IgD-negative memory B cell (primary cell): ENCODE data around the gene PATJ. TPM values are rescaled to one million over a fixed set of nuclear protein-coding genes. Genes with fewer than 3 reads are reported as not detected.
"Not testable (repeated sequence)": the region's sequence is repeated elsewhere in the genome, so short reads cannot be mapped to it uniquely, and the experiment has no call there.

Source experiments
- H3K27ac Mint-ChIP-seq, 3 donors: one replicate each; pipeline ENCODE4 v1.8.0; 2020 to 2022; ENCODE audit warnings: mild to moderate bottlenecking in 3 of 3, mixed read lengths in 3 of 3, moderate library complexity in 1 of 3
- H3K27me3 Mint-ChIP-seq: one replicate; pipeline ENCODE4 v1.8.0; 2021; ENCODE audit warnings: mixed read lengths
- H3K36me3 Mint-ChIP-seq: one replicate; pipeline ENCODE4 v1.8.0; 2020; ENCODE audit warnings: mild to moderate bottlenecking, mixed read lengths
- H3K4me1 Mint-ChIP-seq, 3 donors: one replicate each; pipeline ENCODE4 v1.8.0; 2020 to 2022; ENCODE audit warnings: mixed read lengths in 3 of 3, mild to moderate bottlenecking in 1 of 3
- H3K4me3 Mint-ChIP-seq, 4 donors: one replicate each; pipeline ENCODE4 v1.8.0; 2020 to 2022; ENCODE audit warnings: mild to moderate bottlenecking in 4 of 4, mixed read lengths in 4 of 4, moderate library complexity in 3 of 4
- H3K9me3 Mint-ChIP-seq, 3 donors: one replicate each; pipeline ENCODE4 v1.8.0; 2020 to 2021; ENCODE audit warnings: mixed read lengths in 3 of 3, mild to moderate bottlenecking in 1 of 3
- polyA plus RNA-seq: library from polyadenylated mRNA; unstranded; fragments of 300-500 nt; fragmentation: Illumina TruSeq; gene quantifications from one replicate; pipeline ENCODE4 v1.2.3, GENCODE V29; 2021

PATJ gene
- polyA plus RNA-seq, 1 donor from 2014 or later: 17.4 TPM

DNA sequence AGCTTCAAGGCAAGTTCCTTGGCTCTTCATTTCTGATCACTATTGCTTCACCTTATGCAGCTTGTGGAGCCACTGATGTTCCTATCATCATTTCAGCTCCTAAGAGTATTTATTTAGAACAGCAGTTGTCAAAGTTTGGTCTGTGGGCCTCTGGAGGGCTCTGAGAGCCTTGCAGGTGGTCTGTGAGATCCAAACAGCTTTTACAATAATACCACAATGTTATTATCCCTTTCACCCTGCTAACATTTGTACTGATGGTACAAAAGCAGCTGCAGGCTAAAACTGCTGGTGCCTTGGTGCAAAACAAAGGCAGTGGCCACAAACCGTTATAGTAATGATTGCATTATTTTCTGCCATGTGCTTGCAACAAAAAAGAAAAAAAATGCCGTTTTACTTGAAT lies 33.8 kb downstream of the PATJ start:
- Mint-ChIP-seq H3K4me3 (no peak overlapping the region), H3K27me3 (no peaks in the 10 kb centered on the region), H3K4me1 (peaks cover 0 to 1% (median 0%) of the 10 kb centered on the region in 3 donors), H3K27ac (no peak overlapping the region), H3K36me3 (peaks cover 8% of the 10 kb centered on the region), H3K9me3 (no peaks in the 10 kb centered on the region)

DNA sequence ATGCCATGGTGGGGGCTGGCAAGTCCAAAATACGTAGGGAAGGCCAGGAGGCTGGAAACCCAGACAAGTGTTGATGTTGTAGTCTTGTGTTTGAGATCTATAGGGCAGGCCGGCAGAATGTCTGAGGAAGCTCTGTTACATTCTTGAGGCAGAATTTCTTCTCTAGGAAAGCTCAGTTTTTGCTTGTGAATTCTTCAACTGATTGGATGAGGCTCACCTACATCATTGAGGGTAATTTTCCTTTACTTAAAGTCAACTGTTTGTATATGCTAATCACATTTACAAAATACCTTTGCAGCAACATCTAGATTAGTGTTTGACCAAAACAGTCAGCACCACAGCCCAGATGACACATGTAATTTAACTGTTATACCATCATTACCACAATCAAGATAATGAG lies 37.0 kb downstream of the PATJ start:
- peaks cover 0 to 1% (median 0%) of the 10 kb centered on the region in 3 donors for H3K4me1 Mint-ChIP-seq
- peaks cover 2% of the 10 kb centered on the region for H3K36me3 Mint-ChIP-seq
- no peak overlapping the region for H3K27ac Mint-ChIP-seq

GRCh38 chr1:61781151-61781550 lies 38.9 kb downstream of the PATJ start:
- Mint-ChIP-seq H3K27ac (no peak overlapping the region), H3K36me3 (peaks cover 3% of the 10 kb centered on the region), H3K9me3 (no peaks in the 10 kb centered on the region), H3K27me3 (no peaks in the 10 kb centered on the region), H3K4me1 (peaks cover 0 to 1% (median 0%) of the 10 kb centered on the region in 3 donors), H3K4me3 (no peak overlapping the region)

More for the DNA sequence above, 37.0 kb downstream of the PATJ start:
- H3K27me3 Mint-ChIP-seq: no peaks in the 10 kb centered on the region
- H3K9me3 Mint-ChIP-seq: no peaks in the 10 kb centered on the region
- H3K4me3 Mint-ChIP-seq: no peak overlapping the region

DNA sequence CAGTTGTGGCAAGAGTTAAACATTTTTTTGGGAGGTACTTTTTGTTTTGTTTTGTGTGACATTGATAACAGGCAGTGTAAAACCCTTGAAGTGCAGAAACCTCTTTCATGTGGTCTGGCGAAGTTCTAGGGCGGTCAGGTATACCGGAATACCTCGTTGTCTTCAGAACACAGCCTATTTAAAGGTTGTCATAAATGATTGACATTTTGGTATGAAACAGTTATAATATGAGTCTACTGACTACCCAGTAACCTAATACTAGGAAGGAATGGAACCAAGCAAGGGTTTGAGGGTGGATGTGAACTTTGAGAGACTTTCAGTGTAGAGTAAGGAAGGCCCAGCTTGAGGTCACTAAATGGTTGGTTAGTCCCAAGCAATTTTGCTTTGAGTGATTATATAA lies 40.5 kb downstream of the PATJ start:
- no peaks in the 10 kb centered on the region for H3K9me3 Mint-ChIP-seq
- H3K27ac Mint-ChIP-seq: no peak overlapping the region
- H3K36me3 Mint-ChIP-seq: peaks cover 7% of the 10 kb centered on the region
- H3K27me3 Mint-ChIP-seq: no peaks in the 10 kb centered on the region
- peaks cover 0 to 1% (median 0%) of the 10 kb centered on the region in 3 donors for H3K4me1 Mint-ChIP-seq
- H3K4me3 Mint-ChIP-seq: no peak overlapping the region

- Mint-ChIP-seq H3K27ac (no peak overlapping the region), H3K27me3 (no peaks in the 10 kb centered on the region), H3K4me1 (no peaks in the 10 kb centered on the region), H3K4me3 (no peak overlapping the region), H3K36me3 (peaks cover 11% of the 10 kb centered on the region), H3K9me3 (no peaks in the 10 kb centered on the region)
Measured at GRCh38 chr1:61784726-61785125, 42.4 kb downstream of the PATJ start.

DNA sequence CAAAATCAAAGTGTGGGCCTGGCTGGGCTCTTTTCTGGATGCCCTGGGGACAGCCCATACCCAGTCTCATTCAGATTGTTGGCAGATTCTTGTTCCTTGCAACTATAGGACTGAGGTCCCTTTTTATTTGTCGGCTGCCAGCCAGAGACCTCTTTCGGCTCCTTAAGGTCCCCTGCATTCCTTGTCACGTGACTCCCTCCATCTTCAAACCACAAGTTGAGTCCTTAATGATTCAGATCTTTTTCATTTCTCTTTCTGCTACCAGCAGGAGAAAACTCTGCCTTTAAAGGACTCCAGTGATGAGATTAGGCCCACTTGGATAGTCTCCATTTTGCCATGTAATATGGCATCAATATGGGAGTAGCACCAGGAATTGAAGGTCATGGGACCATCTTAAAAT lies 48.6 kb downstream of the PATJ start:
- Mint-ChIP-seq H3K36me3 (peaks cover 15% of the 10 kb centered on the region), H3K9me3 (no peaks in the 10 kb centered on the region), H3K4me3 (no peak overlapping the region), H3K27me3 (no peaks in the 10 kb centered on the region), H3K4me1 (no peaks in the 10 kb centered on the region), H3K27ac (peak overlapping the region in 1 of 3 donors; percentile 32)

- peaks cover 0 to 1% (median 0%) of the 10 kb centered on the region in 3 donors for H3K9me3 Mint-ChIP-seq
- peaks cover 0 to 4% (median 3%) of the 10 kb centered on the region in 3 donors for H3K4me1 Mint-ChIP-seq
- H3K27me3 Mint-ChIP-seq: no peaks in the 10 kb centered on the region
- peaks cover 28% of the 10 kb centered on the region for H3K36me3 Mint-ChIP-seq
- no peak overlapping the region for H3K4me3 Mint-ChIP-seq
- no peak overlapping the region for H3K27ac Mint-ChIP-seq
Measured at GRCh38 chr1:61797045-61797755, 54.9 kb downstream of the PATJ start.

DNA sequence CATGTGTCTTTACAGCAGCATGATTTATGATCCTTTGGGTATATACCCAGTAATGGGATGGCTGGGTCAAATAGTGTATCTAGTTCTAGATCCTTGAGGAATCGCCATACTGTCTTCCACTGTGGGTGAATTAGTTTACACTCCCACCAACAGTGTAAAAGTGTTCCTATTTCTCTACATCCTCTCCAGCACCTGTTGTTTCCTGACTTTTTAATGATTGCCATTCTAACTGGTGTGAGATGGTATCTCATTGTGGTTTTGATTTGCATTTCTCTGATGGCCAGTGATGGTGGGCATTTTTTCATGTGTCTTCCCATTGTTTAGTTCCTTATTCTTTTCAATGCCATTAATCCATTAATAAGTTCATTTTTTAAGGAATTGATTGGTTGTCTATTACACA lies 58.8 kb downstream of the PATJ start:
- not testable (repeated sequence) for H3K4me1 Mint-ChIP-seq, H3K4me3 Mint-ChIP-seq, H3K27ac Mint-ChIP-seq, H3K9me3 Mint-ChIP-seq, H3K27me3 Mint-ChIP-seq
- peaks cover 24% of the 10 kb centered on the region for H3K36me3 Mint-ChIP-seq

DNA sequence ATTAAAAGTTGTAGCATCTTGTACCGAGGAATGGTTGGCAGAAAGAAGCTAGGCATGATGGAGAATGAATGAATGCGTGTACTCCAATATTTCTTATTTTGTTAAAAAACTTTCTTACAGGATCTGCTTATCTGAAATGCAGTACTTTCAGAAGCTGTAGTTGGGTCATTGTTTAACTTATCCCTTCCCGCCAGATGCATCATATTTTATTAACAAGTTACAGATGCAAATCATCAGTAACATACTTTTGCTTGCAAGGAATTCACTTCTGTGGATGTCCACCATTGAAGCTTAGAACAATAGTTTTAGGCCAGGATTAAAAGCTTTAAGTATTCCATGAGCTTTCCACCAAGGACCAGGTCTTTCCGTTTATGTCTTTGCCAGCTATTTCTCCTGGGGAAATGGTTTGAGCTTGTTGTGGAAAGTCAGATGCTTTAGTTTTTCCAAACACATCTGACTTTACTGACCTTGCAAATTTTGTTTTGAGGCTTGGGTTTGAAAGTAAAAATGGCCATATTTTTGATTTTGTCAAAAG lies 65.4 kb downstream of the PATJ start:
- peaks cover 5% of the 10 kb centered on the region for H3K36me3 Mint-ChIP-seq
- H3K4me3 Mint-ChIP-seq: no peak overlapping the region
- H3K27me3 Mint-ChIP-seq: no peaks in the 10 kb centered on the region
- no peak overlapping the region for H3K27ac Mint-ChIP-seq
- H3K9me3 Mint-ChIP-seq: no peaks in the 10 kb centered on the region
- no peaks in the 10 kb centered on the region for H3K4me1 Mint-ChIP-seq

GRCh38 chr1:61808321-61808720 lies 66.0 kb downstream of the PATJ start:
- no peaks in the 10 kb centered on the region for H3K27me3 Mint-ChIP-seq
- no peak overlapping the region for H3K27ac Mint-ChIP-seq

DNA sequence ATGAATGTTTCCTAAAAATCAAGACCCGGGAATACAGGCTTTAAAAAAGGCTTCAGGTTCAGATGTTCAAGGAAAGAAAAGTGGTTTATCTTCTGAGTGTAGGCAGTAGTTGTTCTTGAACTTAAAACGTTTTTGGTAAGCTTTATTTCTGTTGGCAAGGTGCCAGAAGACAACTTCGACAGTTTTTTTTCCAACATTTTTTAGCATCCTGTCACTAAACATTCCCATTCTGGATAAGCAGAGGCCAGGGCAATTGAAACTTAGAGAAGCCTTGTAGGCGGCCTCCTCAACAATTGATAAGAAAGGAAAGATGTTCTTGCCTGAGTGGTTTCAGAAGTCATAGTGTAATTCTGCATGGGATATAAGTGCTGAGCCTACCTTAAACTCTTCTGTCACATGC lies 66.7 kb downstream of the PATJ start:
- peak overlapping the region in 1 of 3 donors; percentile 31 for H3K27ac Mint-ChIP-seq
- H3K4me3 Mint-ChIP-seq: no peak overlapping the region
- no peaks in the 10 kb centered on the region for H3K27me3 Mint-ChIP-seq
- H3K9me3 Mint-ChIP-seq: no peaks in the 10 kb centered on the region
- H3K36me3 Mint-ChIP-seq: peaks cover 5% of the 10 kb centered on the region
- H3K4me1 Mint-ChIP-seq: no peaks in the 10 kb centered on the region

More at GRCh38 chr1:61808321-61808720, 66.0 kb downstream of the PATJ start:
- no peaks in the 10 kb centered on the region for H3K9me3 Mint-ChIP-seq
- H3K36me3 Mint-ChIP-seq: peaks cover 5% of the 10 kb centered on the region
- no peaks in the 10 kb centered on the region for H3K4me1 Mint-ChIP-seq
- H3K4me3 Mint-ChIP-seq: no peak overlapping the region

DNA sequence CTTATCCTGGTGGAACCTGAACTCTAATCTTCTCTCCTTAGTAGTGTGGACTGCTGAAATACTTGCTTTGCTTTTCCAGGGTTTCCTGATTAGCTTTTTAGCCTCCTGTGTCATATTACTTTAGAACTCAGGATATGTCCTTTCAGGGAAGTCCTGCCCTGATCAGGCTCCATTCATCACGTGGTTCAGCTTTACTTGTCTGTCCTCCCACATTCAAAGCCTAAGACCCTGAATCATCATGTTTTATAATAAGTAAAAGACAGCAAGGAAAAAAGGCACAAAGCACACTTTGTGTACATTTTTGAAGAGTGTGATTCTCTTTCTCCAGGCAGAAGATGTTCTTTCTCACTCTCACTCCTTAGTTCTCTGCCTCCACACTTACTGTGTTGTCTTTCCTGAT lies 70.6 kb downstream of the PATJ start:
- no peaks in the 10 kb centered on the region for H3K9me3 Mint-ChIP-seq
- no peak overlapping the region for H3K27ac Mint-ChIP-seq
- no peaks in the 10 kb centered on the region for H3K4me1 Mint-ChIP-seq
- H3K27me3 Mint-ChIP-seq: no peaks in the 10 kb centered on the region
- peaks cover 2% of the 10 kb centered on the region for H3K36me3 Mint-ChIP-seq
- no peak overlapping the region for H3K4me3 Mint-ChIP-seq

DNA sequence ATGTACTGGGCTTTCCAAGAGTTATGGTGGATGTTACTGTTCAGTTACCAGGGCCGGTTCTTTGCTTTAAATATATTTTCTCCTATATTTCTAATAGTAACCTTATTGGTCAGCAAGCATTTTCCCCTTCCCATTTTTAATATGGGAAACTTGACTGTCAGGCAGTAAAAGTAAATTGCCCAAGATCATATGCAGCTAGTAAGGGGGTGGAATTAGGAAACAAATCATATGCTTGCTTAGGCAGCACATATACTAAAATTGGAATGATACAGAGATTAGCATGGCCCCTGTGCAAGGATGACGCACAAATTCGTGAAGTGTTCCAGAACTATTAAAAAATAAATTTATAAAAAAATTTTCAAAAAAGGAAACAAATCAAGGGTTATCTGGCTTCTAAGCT lies 73.9 kb downstream of the PATJ start:
- Mint-ChIP-seq H3K4me1 (no peaks in the 10 kb centered on the region), H3K36me3 (peaks cover 1% of the 10 kb centered on the region), H3K27ac (no peak overlapping the region), H3K27me3 (no peaks in the 10 kb centered on the region), H3K4me3 (no peak overlapping the region), H3K9me3 (no peaks in the 10 kb centered on the region)

DNA sequence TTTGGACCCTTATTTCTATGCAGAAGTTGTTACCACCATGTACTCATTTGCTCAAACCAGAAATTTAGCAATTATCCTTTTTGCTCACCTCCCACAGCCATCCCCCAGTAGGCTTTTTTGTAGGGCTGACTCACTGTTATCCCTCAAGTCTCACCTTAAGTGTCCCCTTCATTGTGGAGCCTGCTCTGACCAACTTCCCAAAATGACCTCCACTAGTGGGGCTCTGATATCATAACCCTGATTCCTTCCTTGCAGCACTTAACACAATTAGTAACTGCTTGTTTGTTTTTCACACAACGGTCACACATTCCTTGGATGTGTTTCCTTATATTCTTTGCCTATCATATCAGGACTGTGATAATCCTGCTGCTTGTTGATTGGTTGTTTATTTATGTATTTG lies 76.7 kb downstream of the PATJ start:
- Mint-ChIP-seq H3K4me1 (peaks cover 0 to 1% (median 0%) of the 10 kb centered on the region in 3 donors), H3K4me3 (no peak overlapping the region), H3K27ac (no peak overlapping the region), H3K9me3 (no peaks in the 10 kb centered on the region), H3K36me3 (peaks cover 13% of the 10 kb centered on the region), H3K27me3 (no peaks in the 10 kb centered on the region)

DNA sequence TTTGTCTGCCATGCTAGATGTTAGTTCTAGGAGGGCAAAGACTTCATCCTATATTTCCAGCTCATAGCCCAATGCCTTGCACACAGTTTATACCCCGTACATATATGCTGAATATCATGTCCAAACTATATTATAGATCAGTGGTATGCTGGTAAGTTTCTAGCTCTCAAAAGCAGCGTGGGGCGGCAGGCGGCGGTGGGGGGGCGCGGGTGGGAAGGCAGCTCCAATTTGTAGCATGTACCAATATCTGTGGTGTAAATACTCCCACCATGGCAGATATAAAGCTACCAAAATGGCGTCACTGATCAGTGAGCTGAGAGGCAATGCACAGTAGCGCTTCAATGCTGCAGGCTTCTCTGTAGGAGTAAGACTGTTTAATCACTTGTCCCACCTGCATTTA lies 77.1 kb downstream of the PATJ start:
- H3K27ac Mint-ChIP-seq: no peak overlapping the region
- H3K4me3 Mint-ChIP-seq: no peak overlapping the region
- H3K9me3 Mint-ChIP-seq: no peaks in the 10 kb centered on the region
- no peaks in the 10 kb centered on the region for H3K27me3 Mint-ChIP-seq
- H3K4me1 Mint-ChIP-seq: peaks cover 0 to 1% (median 0%) of the 10 kb centered on the region in 3 donors
- peaks cover 15% of the 10 kb centered on the region for H3K36me3 Mint-ChIP-seq

GRCh38 chr1:61825393-61825792 lies 83.1 kb downstream of the PATJ start:
- Mint-ChIP-seq H3K9me3 (peaks cover 0 to 1% (median 0%) of the 10 kb centered on the region in 3 donors), H3K4me1 (peaks cover 0 to 1% (median 0%) of the 10 kb centered on the region in 3 donors), H3K36me3 (peaks cover 19% of the 10 kb centered on the region), H3K27ac (no peak overlapping the region), H3K27me3 (no peaks in the 10 kb centered on the region), H3K4me3 (no peak overlapping the region)
